ENCODE data around the gene ZNF469. TPM values are rescaled to one million over a fixed set of nuclear protein-coding genes. Genes with fewer than 3 reads are reported as not detected.

Gene ZNF469, protein sequence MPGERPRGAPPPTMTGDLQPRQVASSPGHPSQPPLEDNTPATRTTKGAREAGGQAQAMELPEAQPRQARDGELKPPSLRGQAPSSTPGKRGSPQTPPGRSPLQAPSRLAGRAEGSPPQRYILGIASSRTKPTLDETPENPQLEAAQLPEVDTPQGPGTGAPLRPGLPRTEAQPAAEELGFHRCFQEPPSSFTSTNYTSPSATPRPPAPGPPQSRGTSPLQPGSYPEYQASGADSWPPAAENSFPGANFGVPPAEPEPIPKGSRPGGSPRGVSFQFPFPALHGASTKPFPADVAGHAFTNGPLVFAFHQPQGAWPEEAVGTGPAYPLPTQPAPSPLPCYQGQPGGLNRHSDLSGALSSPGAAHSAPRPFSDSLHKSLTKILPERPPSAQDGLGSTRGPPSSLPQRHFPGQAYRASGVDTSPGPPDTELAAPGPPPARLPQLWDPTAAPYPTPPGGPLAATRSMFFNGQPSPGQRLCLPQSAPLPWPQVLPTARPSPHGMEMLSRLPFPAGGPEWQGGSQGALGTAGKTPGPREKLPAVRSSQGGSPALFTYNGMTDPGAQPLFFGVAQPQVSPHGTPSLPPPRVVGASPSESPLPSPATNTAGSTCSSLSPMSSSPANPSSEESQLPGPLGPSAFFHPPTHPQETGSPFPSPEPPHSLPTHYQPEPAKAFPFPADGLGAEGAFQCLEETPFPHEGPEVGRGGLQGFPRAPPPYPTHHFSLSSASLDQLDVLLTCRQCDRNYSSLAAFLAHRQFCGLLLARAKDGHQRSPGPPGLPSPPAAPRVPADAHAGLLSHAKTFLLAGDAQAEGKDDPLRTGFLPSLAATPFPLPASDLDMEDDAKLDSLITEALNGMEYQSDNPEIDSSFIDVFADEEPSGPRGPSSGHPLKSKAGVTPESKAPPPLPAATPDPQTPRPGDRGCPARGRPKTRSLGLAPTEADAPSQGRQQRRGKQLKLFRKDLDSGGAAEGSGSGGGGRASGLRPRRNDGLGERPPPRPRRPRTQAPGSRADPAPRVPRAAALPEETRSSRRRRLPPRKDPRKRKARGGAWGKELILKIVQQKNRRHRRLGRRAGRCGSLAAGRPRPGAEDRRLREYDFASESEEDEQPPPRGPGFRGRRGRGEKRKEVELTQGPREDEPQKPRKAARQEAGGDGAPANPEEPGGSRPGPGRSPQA (N-terminal part only)
- total RNA-seq: 1 to 10 TPM in 5 of 9 donors, under 1 TPM in 4; 0.48 to 2.8 (median 1.0) TPM
- polyA plus RNA-seq: under 1 TPM; 0.72 to 0.76 TPM
- long read RNA-seq, donor 1, full-length matches to known transcripts: 2 of 2 reads
- long read RNA-seq, donor 1, partial matches to known transcripts: 0 of 2 reads
- long read RNA-seq, donor 1, other reads (novel, unspliced or antisense): 0 of 2 reads
- long read RNA-seq, donor 2: 0 reads
- long read RNA-seq, donor 3, full-length matches to known transcripts: 1 of 1 reads
- long read RNA-seq, donor 3, partial matches to known transcripts: 0 of 1 reads
- long read RNA-seq, donor 3, other reads (novel, unspliced or antisense): 0 of 1 reads

- no peak for TF ChIP-seq POLR2A (IDR thresholded peaks at IDR 0.05)
- TF ChIP-seq, protein P1, sequence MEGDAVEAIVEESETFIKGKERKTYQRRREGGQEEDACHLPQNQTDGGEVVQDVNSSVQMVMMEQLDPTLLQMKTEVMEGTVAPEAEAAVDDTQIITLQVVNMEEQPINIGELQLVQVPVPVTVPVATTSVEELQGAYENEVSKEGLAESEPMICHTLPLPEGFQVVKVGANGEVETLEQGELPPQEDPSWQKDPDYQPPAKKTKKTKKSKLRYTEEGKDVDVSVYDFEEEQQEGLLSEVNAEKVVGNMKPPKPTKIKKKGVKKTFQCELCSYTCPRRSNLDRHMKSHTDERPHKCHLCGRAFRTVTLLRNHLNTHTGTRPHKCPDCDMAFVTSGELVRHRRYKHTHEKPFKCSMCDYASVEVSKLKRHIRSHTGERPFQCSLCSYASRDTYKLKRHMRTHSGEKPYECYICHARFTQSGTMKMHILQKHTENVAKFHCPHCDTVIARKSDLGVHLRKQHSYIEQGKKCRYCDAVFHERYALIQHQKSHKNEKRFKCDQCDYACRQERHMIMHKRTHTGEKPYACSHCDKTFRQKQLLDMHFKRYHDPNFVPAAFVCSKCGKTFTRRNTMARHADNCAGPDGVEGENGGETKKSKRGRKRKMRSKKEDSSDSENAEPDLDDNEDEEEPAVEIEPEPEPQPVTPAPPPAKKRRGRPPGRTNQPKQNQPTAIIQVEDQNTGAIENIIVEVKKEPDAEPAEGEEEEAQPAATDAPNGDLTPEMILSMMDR (IDR thresholded peaks at IDR 0.05): no peak
- DNase-seq (peak in 3 of 5 donors; percentile 30 to 66 (median 39)), ATAC-seq (peak in 3 of 4 donors; percentile 35 to 50 (median 47))
- peaks cover 0 to 38% (median 12%) of the 10 kb centered on the region in 9 donors for H3K27me3 ChIP-seq
- no peaks in the 10 kb centered on the region for H3K36me3 ChIP-seq
- H3K4me3 ChIP-seq: peak within 1 kb of the TSS; percentile 11 to 58 (median 40)
- no peak within 1 kb of the TSS for H3K27ac ChIP-seq
- peaks cover 0 to 12% (median 4%) of the 10 kb centered on the region in 12 donors for H3K4me1 ChIP-seq
- H3K9me3 ChIP-seq: no peaks in the 10 kb centered on the region
- 8 to 35% (median 12%) methylated on average over 20 to 87 of the region's 87 CpGs for WGBS, 4 donors
- intact Hi-C loops (cut with DNase I): no loop called here
Observed at GRCh38 chr16:88382491-88383400, at the start of gene ZNF469. Gene ZNF469, plus strand, starts transcription at chr16:88382959. Its CDS starts 44,512 bp downstream, at chr16:88427471.

DNA sequence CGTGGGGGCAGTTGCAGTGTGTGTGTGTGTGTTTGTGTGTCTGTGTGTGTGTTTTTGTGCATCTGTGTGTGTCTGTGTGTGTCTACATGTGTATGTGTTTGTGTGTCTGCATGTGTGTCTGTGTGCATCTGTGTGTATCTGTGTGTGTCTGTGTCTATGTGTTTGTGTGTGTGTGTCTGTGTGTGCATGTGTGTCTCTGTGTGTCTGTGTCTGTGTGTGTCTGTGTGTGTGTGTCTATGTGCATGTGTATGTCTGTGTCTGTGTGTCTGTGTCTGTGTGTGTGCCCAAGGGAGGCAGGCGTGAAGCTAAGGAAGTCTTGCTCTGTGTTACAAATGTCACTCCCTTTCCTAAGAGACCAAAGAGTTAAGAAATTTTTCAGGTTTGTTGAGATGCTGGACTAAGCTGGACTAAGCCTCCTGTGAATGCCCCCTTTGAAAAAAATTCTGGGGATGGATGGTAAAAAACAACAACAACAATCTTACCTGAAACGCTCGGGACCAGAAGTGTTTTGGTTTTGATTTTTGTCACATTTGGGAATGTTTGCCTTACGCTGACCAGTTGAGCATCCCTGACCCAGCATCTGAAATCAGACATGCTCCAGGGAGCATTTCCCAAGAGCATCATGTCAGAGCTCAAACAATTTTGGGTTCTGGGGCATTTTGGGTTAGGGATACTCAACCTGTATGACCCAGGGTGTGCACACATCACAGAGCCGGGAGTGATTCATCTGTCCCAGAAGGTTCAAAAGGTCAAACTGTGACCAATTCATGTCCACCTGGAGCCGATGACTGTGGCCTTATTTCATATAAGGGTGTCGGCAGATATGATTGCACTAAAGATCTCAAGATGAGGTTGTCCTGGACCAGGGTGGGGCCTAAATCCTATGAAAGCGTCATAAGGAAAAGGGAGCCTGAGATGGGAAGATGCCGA is 48.6 kb upstream of the ZNF469 start:
- Histone ChIP-seq H3K4me1 (no peaks in the 10 kb centered on the region), H3K27ac (no peak overlapping the region), H3K4me3 (no peak overlapping the region), H3K27me3 (peaks cover 0 to 5% (median 0%) of the 10 kb centered on the region in 9 donors), H3K9me3 (no peaks in the 10 kb centered on the region), H3K36me3 (no peaks in the 10 kb centered on the region)
- no peak for ATAC-seq
- intact Hi-C loops (cut with DNase I): no loop called here
- DNase-seq: no peak
- no peak for TF ChIP-seq POLR2A (IDR thresholded peaks at IDR 0.05)
- TF ChIP-seq, protein P1 (IDR thresholded peaks at IDR 0.05): no peak
- WGBS, 4 donors: 77 to 83% (median 78%) methylated on average over 10 of the region's 10 CpGs

All from heart left ventricle (tissue), 16 donors.